Erythroblast (primary cell): ENCODE results near the gene MCM6.

Source experiments
- GATA1 ChIP-seq: IDR thresholded peaks from 2 replicates; pipeline ENCODE4 v1.6.1; 2011; ENCODE audit warnings: low read depth, mild to moderate bottlenecking, control low read depth, low read length, moderate library complexity
- POLR2A ChIP-seq: IDR thresholded peaks from 2 replicates; pipeline ENCODE4 v1.6.1; 2011; ENCODE audit warnings: mild to moderate bottlenecking, low read length

GRCh38 chr2:135838502-135838901 lies 37.7 kb downstream of the MCM6 start:
- TF ChIP-seq POLR2A, result no peak
- no peak for TF ChIP-seq GATA1
